ENCODE data around the gene PTBP3.

DNA sequence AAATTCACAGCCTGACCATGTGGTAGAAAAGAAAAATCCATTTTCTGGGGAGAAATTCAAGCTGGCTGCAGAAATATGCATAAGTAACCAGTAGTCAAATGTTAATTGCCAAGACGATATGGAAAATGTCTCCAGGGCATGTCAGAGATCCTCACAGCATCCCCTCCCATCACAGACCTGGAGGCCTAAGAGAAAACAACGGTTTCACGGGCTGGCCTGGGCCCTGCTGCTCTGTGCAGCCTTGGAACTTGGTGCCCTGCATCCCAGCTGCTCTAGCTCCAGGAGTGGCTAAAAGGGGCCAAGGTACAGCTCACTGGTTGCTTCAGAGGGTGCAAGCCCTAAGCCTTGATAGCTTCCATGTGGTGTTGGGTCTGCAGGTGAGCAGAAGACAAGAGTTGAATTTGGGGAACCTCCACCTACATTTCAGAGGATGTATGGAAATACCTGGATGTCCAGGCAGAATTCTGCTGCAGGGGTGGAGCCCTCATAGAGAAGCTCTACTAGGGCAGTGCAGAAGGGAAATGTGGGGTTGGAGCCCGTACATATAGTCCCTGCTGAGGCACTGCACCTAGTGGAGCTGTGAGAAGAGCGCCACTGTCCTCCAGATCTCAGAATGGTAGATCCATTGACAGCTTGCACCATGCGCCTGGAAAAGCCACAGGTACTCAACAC lies 49.7 kb downstream of the PTBP3 start:
- TF ChIP-seq, protein P1, sequence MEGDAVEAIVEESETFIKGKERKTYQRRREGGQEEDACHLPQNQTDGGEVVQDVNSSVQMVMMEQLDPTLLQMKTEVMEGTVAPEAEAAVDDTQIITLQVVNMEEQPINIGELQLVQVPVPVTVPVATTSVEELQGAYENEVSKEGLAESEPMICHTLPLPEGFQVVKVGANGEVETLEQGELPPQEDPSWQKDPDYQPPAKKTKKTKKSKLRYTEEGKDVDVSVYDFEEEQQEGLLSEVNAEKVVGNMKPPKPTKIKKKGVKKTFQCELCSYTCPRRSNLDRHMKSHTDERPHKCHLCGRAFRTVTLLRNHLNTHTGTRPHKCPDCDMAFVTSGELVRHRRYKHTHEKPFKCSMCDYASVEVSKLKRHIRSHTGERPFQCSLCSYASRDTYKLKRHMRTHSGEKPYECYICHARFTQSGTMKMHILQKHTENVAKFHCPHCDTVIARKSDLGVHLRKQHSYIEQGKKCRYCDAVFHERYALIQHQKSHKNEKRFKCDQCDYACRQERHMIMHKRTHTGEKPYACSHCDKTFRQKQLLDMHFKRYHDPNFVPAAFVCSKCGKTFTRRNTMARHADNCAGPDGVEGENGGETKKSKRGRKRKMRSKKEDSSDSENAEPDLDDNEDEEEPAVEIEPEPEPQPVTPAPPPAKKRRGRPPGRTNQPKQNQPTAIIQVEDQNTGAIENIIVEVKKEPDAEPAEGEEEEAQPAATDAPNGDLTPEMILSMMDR (conservative IDR thresholded peaks at IDR 0.05; ENCODE audit: low read depth, low read length) = no peak
- TF ChIP-seq EZH2phosphoT487 (IDR thresholded peaks at IDR 0.05; ENCODE audit: borderline replicate concordance, low read length) (no peak), EZH2 (IDR thresholded peaks at IDR 0.05; ENCODE audit: low read length, unreplicated experiment) (no peak)

All from PC-3 (cell line).